Loucy (cell line): ENCODE data around the gene LCMT1.

Experiments
- CTCF ChIP-seq: fragments of 200-600 bp; sonication (generic); conservative IDR thresholded peaks from 2 replicates; pipeline ENCODE4 v1.5.1; 2014; ENCODE audit warnings: mild to moderate bottlenecking, antibody characterized with exemption, low read length
- EZH2phosphoT487 ChIP-seq: fragments of 200-600 bp; IDR thresholded peaks from 2 replicates; pipeline ENCODE4 v1.6.1; 2018; ENCODE audit warnings: antibody characterized with exemption, mild to moderate bottlenecking, moderate library complexity, borderline replicate concordance

- TF ChIP-seq CTCF: no peak
- TF ChIP-seq EZH2phosphoT487: no peak
Measured at GRCh38 chr16:25224731-25225319, 113.3 kb downstream of the LCMT1 start.
